Smooth muscle cell of trachea (primary cell): ENCODE results near the gene DPM2. TPM values are rescaled to one million over a fixed set of nuclear protein-coding genes. Genes with fewer than 3 reads are reported as not detected.

ENCODE experiments used
- total RNA-seq: library from RNA; depleted of rRNA; stranded (reverse); fragments of >200 nt; gene quantifications from 2 replicates; pipeline ENCODE4 v1.2.1, GENCODE V29; 2014

DPM2 gene
- 9.6 and 11.9 TPM in 2 replicates for total RNA-seq

GRCh38 chr9:127937388-127938297, at the start of gene DPM2:
TSS of gene DPM2 (minus strand) at chr9:127937854. CDS start at chr9:127937820, 34 bp downstream.

DNA sequence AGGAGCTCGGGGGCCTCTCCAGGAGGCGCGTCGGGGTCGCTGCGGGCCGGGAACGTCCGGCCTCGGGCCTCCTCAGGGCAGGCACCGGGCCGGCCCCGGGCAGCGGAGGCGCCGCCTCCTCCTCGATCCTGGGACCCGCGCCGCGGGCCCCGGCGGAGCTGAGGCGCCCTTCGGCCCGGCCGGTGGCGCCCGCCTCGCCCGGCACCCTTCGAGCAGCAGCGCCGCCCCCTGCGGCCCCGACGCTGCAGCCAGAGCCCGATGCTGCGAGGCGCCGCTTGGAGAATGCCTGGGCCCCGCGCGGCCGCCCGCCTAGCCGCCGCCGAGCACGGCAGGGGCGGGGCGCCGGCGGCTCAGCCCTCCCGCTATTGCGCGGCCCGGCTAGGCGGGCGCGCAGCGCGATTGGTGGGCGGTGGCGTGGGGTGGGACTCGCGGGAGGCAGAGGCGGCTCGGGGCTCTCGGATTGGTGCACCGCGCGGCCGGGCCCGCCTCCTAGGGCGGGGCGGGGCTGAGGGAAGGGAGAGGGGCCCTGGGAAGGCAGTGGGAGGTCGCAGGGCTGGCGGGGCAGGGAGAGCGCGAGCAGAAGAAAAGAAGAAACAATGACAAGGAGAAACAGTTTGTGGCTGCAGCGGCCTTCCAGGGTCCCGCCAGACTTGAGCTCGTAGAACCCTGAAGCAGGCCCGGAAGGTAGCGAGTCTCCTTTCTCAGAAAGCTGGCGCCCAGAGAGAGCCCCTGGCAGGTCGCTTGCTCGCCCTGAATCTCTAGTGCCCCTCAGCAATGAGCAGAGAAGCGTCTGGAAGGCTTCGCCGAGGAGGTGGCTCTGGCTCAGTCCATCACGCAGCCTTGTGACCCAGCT, 43.3 kb upstream of the DPM2 start, which contains the start of gene EEIG1:
Gene EEIG1, minus strand, starts transcription at position 284 of the 853 bp plus-strand sequence. CDS start 852 bp downstream, outside the sequence.

GRCh38 chr9:127930231-127931091, 7.2 kb downstream of the DPM2 start, which contains the start of gene PIP5KL1:
TSS of gene PIP5KL1 (minus strand) at chr9:127930777. CDS start at chr9:127930752, 25 bp downstream.

GRCh38 chr9:127916720-127917581, 20.7 kb downstream of the DPM2 start, which contains the start of gene ST6GALNAC4:
TSS of gene ST6GALNAC4 (minus strand) at chr9:127917041. CDS start at chr9:127916419, 622 bp downstream.

DNA sequence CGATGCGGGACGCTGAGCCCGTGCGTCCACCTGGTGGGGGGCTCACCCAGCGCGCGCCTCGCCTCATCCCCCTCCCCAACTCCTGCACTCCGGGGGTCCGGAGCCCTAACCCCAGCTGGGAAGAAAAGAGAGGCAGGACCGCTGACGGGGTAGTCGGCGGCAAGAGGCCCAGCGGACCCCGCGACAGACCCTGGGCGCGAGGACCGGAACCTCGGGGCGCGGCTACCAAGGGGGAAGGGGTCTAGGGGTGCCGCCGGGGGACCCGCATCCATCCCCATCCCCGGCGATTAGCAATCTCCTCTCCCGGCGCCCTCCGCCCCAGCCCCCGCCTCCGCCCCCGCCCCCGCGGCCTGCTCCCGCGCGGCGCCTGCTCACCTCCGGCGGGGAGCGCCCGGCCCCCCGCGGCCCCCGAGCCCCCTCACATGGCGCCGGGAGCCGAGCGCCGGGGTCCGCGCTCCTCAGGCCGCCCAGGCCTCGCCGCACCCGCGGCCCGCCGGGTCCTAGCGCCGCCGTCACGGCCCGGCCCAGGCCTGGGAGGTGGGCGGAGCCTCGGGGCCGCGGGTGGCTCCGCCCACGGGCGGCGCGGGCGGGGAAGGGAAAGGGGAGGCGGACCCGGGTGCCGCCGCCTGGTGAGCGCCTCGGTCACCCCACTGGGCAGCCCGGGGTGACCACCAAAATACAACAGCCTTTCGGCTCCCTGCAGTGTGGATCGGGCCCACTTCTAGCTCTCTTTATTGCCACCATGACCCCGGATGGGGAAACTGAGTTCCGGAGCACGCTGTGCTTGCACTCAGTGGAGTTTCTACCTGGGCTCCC, 38.3 kb downstream of the DPM2 start, which contains the start of gene ST6GALNAC6:
Gene ST6GALNAC6, minus strand, starts transcription at position 476 of the 816 bp plus-strand sequence. CDS start 1,622 bp downstream, outside the sequence.

Other genes with a start within 250 kb of the DPM2 start
- 0.17 TPM in 1 of 2 replicates, not detected in the other for gene CFAP157, start 230.9 kb downstream of the DPM2 start, total RNA-seq
- gene PTRH1, start 222.2 kb downstream of the DPM2 start, total RNA-seq = 15.0 and 19.0 TPM in 2 replicates
- 0.15 TPM in 1 of 2 replicates, not detected in the other for gene TTC16, start 221.8 kb downstream of the DPM2 start, total RNA-seq
- 4.1 and 4.5 TPM in 2 replicates for gene TOR2A, start 202.6 kb downstream of the DPM2 start, total RNA-seq
- 0.29 TPM in 1 of 2 replicates, not detected in the other for gene SH2D3C, start 159.2 kb downstream of the DPM2 start, total RNA-seq
- 39.6 and 54.7 TPM in 2 replicates for gene CDK9, start 151.8 kb downstream of the DPM2 start, total RNA-seq
- 66.2 and 75.0 TPM in 2 replicates for gene FPGS, start 135.0 kb downstream of the DPM2 start, total RNA-seq
- gene ENG, start 83.2 kb downstream of the DPM2 start, total RNA-seq = 36.8 and 37.1 TPM in 2 replicates
- gene AK1, start 60.2 kb downstream of the DPM2 start, total RNA-seq = 51.9 and 85.0 TPM in 2 replicates
- 47.7 and 90.0 TPM in 2 replicates for gene ST6GALNAC6, start 38.3 kb downstream of the DPM2 start, total RNA-seq
- 18.9 and 38.7 TPM in 2 replicates for gene ST6GALNAC4, start 20.8 kb downstream of the DPM2 start, total RNA-seq
- gene PIP5KL1, start 7.1 kb downstream of the DPM2 start, total RNA-seq = 3.3 and 6.1 TPM in 2 replicates
- gene EEIG1, start 43.1 kb upstream of the DPM2 start, total RNA-seq = 12.9 and 15.4 TPM in 2 replicates
- 14.2 and 14.3 TPM in 2 replicates for gene NAIF1, start 129.5 kb upstream of the DPM2 start, total RNA-seq
- 25.5 and 29.7 TPM in 2 replicates for gene SLC25A25, start 130.4 kb upstream of the DPM2 start, total RNA-seq
- 62.0 and 63.5 TPM in 2 replicates for gene PTGES2, start 189.9 kb upstream of the DPM2 start, total RNA-seq
- not detected in 2 replicates for gene LCN2, start 211.6 kb upstream of the DPM2 start, total RNA-seq
- gene BBLN, start 222.4 kb upstream of the DPM2 start, total RNA-seq = 31.0 and 55.7 TPM in 2 replicates